GM12874 (cell line): ENCODE data around the gene C4orf54.

Source experiments
- CTCF ChIP-seq: IDR thresholded peaks from 2 replicates; pipeline ENCODE4 v1.5.1; 2011; ENCODE audit warnings: low read depth, mild to moderate bottlenecking, control low read depth, low read length, moderate library complexity; ENCODE audit not compliant: insufficient read depth

The C4orf54 gene

GRCh38 chr4:99645036-99645435 is 12.6 kb downstream of the C4orf54 start:
- no peak for TF ChIP-seq CTCF

- TF ChIP-seq CTCF, result no peak
Measured at GRCh38 chr4:99644453-99644852, 13.2 kb downstream of the C4orf54 start.

GRCh38 chr4:99642725-99643489 is 14.7 kb downstream of the C4orf54 start:
- TF ChIP-seq CTCF, result no peak

GRCh38 chr4:99640676-99641075 is 17.0 kb downstream of the C4orf54 start:
- no peak for TF ChIP-seq CTCF

GRCh38 chr4:99637174-99637573 is 20.5 kb downstream of the C4orf54 start:
- TF ChIP-seq CTCF, result no peak

GRCh38 chr4:99636422-99636821 is 21.2 kb downstream of the C4orf54 start:
- no peak for TF ChIP-seq CTCF

- TF ChIP-seq CTCF, result no peak
Measured at GRCh38 chr4:99635601-99636000, 22.0 kb downstream of the C4orf54 start.
